HL-60 (cell line): ENCODE data around the gene STON1.

Source experiments
- DNase-seq, 2 experiments: peaks; one replicate each; pipeline ENCODE4 v3.0.0-alpha.2; 2010 to 2020; ENCODE audit warnings: low read depth in 1 of 2, low spot score in 1 of 2
- H3K27ac ChIP-seq: fragments of 250-450 bp; sonication (Bioruptor Pico); replicated peaks from 2 replicates; pipeline ENCODE4 v1.5.1; 2020; ENCODE audit warnings: mild to moderate bottlenecking, moderate library complexity
- H3K27me3 ChIP-seq: fragments of 250-450 bp; sonication (Bioruptor Pico); 2 replicates; pipeline ENCODE4 v1.5.1; 2021; ENCODE audit warnings: mild to moderate bottlenecking, moderate library complexity; ENCODE audit not compliant: insufficient read depth, poor library complexity, severe bottlenecking
- H3K4me3 ChIP-seq: replicated peaks from 2 replicates; pipeline ENCODE4 v1.5.1; 2011; ENCODE audit warnings: mild to moderate bottlenecking, control low read depth, low read length; ENCODE audit not compliant: insufficient read depth
- CTCF ChIP-seq: IDR thresholded peaks from one replicate; pipeline ENCODE4 v1.5.1; 2011; ENCODE audit warnings: low read length, control low read depth, inconsistent platforms; ENCODE audit not compliant: insufficient read depth
- GABPA ChIP-seq: IDR thresholded peaks from 2 replicates; pipeline ENCODE4 v1.6.1; 2012; ENCODE audit warnings: low read depth
- POLR2AphosphoS5 ChIP-seq: IDR thresholded peaks from 2 replicates; pipeline ENCODE4 v1.6.1; 2012; ENCODE audit warnings: low read depth
- REST ChIP-seq: IDR thresholded peaks from 2 replicates; pipeline ENCODE4 v1.6.1; 2012; ENCODE audit warnings: low read depth; ENCODE audit not compliant: insufficient replicate concordance
- SPI1 ChIP-seq: IDR thresholded peaks from 2 replicates; pipeline ENCODE4 v1.6.1; 2012; ENCODE audit warnings: low read depth, mild to moderate bottlenecking, borderline replicate concordance

The STON1 gene

GRCh38 chr2:48633143-48633542, 103.2 kb downstream of the STON1 start:
- H3K27ac ChIP-seq, result no peak overlapping the region
- peaks cover 5% of the 10 kb centered on the region for H3K27me3 ChIP-seq
- no peak overlapping the region for H3K4me3 ChIP-seq
- no peak for DNase-seq
- TF ChIP-seq REST (no peak), CTCF (no peak), SPI1 (no peak), GABPA (no peak), POLR2AphosphoS5 (no peak)

- H3K27ac ChIP-seq, result no peak overlapping the region
- H3K27me3 ChIP-seq, result peaks cover 5% of the 10 kb centered on the region
- TF ChIP-seq REST, result no peak
- TF ChIP-seq CTCF, result no peak
- no peak for TF ChIP-seq SPI1
- TF ChIP-seq POLR2AphosphoS5, result no peak
- no peak for TF ChIP-seq GABPA
These were observed 105.8 kb downstream of the STON1 start for GRCh38 chr2:48635786-48636185.

GRCh38 chr2:48638261-48638660, 108.3 kb downstream of the STON1 start:
- Histone ChIP-seq H3K4me3 (no peak overlapping the region), H3K27me3 (peaks cover 5% of the 10 kb centered on the region), H3K27ac (no peak overlapping the region)
- DNase-seq, result no peak
- TF ChIP-seq POLR2AphosphoS5, result no peak
- no peak for TF ChIP-seq SPI1
- no peak for TF ChIP-seq CTCF
- TF ChIP-seq GABPA, result no peak
- TF ChIP-seq REST, result no peak

More at GRCh38 chr2:48635786-48636185, 105.8 kb downstream of the STON1 start:
- no peak overlapping the region for H3K4me3 ChIP-seq
- DNase-seq, result no peak
